CD4-positive, alpha-beta T cell treated with Interleukin-12 subunit alpha and Interleukin-12 subunit beta, for 1 hour (primary cell): ENCODE measurements around the gene ZNF652.
A peak's percentile ranks its signal among the peaks of the same experiment; 100 is the strongest.

Experiments used
- DNase-seq: peaks from one replicate; pipeline ENCODE4 v3.0.0-alpha.2; 2020

ZNF652 gene

GRCh38 chr17:49361902-49362722 lies at the start of gene ZNF652:
ZNF652 (minus strand) TSS chr17:49362250; CDS start chr17:49317725, 44,525 bp downstream.
- peak; percentile 98 for DNase-seq

- no peak for DNase-seq
These were observed 47.0 kb upstream of the ZNF652 start for GRCh38 chr17:49409066-49409465.

- peak; percentile 84 for DNase-seq
These were observed 46.0 kb upstream of the ZNF652 start for GRCh38 chr17:49407981-49408501.

GRCh38 chr17:49407086-49407485 lies 45.0 kb upstream of the ZNF652 start:
- DNase-seq = no peak

GRCh38 chr17:49406421-49407061 lies 44.5 kb upstream of the ZNF652 start:
- DNase-seq = no peak

- DNase-seq = no peak
These were observed 42.9 kb upstream of the ZNF652 start for GRCh38 chr17:49404906-49405305.

- DNase-seq = peak; percentile 44
These were observed 42.3 kb upstream of the ZNF652 start for GRCh38 chr17:49404361-49404760.

GRCh38 chr17:49403514-49404289 lies 41.7 kb upstream of the ZNF652 start:
- no peak for DNase-seq

GRCh38 chr17:49402706-49403105 lies 40.7 kb upstream of the ZNF652 start:
- DNase-seq = no peak

- no peak for DNase-seq
These were observed 40.0 kb upstream of the ZNF652 start for GRCh38 chr17:49401971-49402611.

- DNase-seq = no peak
These were observed 37.9 kb upstream of the ZNF652 start for GRCh38 chr17:49399995-49400394.

GRCh38 chr17:49397586-49397985 lies 35.5 kb upstream of the ZNF652 start:
- DNase-seq = no peak

- DNase-seq = no peak
These were observed 31.6 kb upstream of the ZNF652 start for GRCh38 chr17:49393491-49394255.

GRCh38 chr17:49390548-49391324 lies 28.7 kb upstream of the ZNF652 start:
- peak; percentile 30 for DNase-seq

- DNase-seq = peak; percentile 17
These were observed 27.7 kb upstream of the ZNF652 start for GRCh38 chr17:49389514-49390347.

GRCh38 chr17:49388692-49389513 lies 26.9 kb upstream of the ZNF652 start:
- no peak for DNase-seq

- DNase-seq = peak; percentile 75
These were observed 26.2 kb upstream of the ZNF652 start for GRCh38 chr17:49388290-49388640.

- DNase-seq = peak; percentile 42
These were observed 25.6 kb upstream of the ZNF652 start for GRCh38 chr17:49387498-49388289.
